Measurements from ENCODE around the gene RPS14.

DNA sequence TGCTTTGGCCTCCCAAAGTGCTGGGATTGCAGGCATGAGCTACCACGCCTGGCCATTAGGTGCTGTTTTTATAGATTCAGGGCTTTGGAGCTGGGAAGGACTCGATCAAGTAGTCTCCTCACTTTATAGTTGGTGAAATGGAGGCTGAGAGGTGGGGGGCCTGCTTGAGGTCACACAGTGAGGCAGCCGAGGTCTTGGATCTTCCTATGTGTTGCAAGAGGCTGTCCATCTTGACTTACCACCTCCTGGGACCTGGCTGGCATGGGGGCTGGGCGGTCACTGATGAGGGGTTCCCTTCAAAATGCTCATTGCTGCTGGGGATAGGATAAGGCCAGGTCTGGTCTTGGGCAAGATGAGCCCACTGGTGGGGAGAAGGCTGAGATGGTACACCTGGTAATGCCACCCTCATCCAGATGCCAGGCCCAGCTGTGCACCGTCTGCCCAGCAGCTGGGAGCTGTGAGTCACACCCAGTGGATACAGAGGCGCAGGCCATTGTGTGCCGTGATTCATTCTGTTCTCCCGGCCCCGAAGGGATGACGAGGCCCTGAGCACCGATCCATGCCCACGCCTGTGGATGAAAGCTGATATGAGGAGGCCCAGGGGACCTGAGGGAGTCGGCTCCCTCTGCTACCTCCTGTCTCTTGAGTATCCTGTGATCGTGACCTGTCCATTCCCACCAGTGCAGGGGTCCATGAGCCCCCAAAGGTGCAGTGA lies 47.9 kb upstream of the RPS14 start:
- TF ChIP-seq, protein P1, sequence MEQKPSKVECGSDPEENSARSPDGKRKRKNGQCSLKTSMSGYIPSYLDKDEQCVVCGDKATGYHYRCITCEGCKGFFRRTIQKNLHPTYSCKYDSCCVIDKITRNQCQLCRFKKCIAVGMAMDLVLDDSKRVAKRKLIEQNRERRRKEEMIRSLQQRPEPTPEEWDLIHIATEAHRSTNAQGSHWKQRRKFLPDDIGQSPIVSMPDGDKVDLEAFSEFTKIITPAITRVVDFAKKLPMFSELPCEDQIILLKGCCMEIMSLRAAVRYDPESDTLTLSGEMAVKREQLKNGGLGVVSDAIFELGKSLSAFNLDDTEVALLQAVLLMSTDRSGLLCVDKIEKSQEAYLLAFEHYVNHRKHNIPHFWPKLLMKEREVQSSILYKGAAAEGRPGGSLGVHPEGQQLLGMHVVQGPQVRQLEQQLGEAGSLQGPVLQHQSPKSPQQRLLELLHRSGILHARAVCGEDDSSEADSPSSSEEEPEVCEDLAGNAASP (IDR thresholded peaks at IDR 0.05), result no peak
- TF ChIP-seq, protein P2, sequence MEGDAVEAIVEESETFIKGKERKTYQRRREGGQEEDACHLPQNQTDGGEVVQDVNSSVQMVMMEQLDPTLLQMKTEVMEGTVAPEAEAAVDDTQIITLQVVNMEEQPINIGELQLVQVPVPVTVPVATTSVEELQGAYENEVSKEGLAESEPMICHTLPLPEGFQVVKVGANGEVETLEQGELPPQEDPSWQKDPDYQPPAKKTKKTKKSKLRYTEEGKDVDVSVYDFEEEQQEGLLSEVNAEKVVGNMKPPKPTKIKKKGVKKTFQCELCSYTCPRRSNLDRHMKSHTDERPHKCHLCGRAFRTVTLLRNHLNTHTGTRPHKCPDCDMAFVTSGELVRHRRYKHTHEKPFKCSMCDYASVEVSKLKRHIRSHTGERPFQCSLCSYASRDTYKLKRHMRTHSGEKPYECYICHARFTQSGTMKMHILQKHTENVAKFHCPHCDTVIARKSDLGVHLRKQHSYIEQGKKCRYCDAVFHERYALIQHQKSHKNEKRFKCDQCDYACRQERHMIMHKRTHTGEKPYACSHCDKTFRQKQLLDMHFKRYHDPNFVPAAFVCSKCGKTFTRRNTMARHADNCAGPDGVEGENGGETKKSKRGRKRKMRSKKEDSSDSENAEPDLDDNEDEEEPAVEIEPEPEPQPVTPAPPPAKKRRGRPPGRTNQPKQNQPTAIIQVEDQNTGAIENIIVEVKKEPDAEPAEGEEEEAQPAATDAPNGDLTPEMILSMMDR (IDR thresholded peaks at IDR 0.05 in 2 of 3, conservative IDR thresholded peaks at IDR 0.05 in 1 of 3; ENCODE audit: insufficient read depth in 2 of 3, low read depth in 1 of 3, low read length in 3 of 3), result no peak
- TF ChIP-seq MEF2A (IDR thresholded peaks at IDR 0.05; ENCODE audit: control insufficient read depth, low read depth, low read length) (no peak), CBX2 (IDR thresholded peaks at IDR 0.05; ENCODE audit: insufficient read depth, low read length, poor library complexity, severe bottlenecking) (no peak)
